Smooth muscle cell of the brain vasculature (primary cell): ENCODE results near the gene TP53RK.

Experiments used
- DNase-seq: peaks from one replicate; pipeline ENCODE4 v3.0.0-alpha.2; 2012; ENCODE audit warnings: low read depth, low spot score

Gene TP53RK

GRCh38 chr20:46708172-46708860, 19.1 kb upstream of the TP53RK start:
- no peak for DNase-seq

- no peak for DNase-seq
Measured at GRCh38 chr20:46706242-46706641, 17.0 kb upstream of the TP53RK start.

DNA sequence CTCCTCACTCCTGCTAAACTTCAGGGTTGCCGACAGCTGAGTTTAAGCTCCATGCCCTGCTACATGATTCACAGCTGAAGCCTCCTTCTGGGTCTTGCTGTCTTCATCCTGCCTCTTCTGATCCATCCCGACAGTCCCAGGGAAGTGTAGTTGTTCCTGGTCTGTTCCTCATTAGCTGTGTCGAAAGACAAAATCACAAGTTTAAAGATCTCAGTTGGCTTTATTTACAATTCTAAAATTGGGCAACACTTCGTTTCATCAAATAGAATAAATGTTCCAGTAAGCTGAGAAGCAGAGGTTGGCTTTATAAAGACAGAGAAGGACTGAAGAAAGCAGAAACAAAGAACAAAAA, 16.1 kb upstream of the TP53RK start:
- DNase-seq, result no peak

DNA sequence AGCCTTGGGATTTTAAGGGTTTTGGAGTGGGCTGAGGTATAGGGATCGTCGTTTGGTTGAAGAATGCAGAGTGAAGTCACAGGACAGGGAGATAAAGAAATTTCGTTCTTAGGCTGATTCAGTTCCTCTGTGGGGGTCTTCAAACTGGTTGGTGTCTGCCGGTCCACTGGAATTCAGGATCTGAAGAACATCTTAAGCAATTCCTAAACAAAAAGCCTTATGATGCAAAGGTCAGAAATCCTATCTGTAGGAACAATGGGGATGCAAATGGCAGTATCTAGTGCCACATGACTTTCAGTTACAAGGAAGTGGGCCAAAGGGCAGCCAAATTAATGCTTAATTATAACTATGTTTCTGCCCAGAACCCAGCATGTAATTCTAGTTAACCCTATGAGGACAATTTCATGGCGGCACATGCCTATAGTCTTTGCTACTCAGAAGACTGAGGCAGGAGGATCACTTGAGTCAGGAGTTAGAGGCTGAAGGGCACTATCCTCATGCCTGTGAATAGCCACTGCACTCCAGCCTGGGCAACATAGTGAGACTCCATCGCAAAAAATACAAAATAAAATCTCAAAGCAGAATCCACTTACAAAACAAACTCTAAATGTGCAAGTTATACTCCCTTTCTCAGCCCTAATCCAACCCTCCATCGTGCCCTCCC, 15.6 kb upstream of the TP53RK start:
- no peak for DNase-seq

DNA sequence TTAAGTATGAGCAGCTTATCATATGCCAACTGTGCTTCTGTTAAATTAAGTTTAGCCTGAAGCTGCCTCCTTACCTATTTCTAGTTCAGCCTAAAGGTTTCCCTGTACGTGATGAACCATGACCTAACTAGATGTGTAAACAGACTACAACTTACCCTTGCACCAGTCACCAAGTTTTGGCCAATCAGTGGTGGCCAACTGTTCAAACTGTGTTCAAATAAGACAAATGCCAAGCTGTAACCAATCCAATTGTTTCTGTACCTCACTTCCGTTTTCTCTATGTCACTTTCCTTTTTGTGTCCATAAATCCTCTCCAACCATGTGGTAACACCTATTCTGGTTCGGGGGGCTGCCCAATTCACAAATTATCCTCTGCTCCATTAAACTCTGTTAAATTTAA, 14.2 kb upstream of the TP53RK start:
- DNase-seq, result no peak

DNA sequence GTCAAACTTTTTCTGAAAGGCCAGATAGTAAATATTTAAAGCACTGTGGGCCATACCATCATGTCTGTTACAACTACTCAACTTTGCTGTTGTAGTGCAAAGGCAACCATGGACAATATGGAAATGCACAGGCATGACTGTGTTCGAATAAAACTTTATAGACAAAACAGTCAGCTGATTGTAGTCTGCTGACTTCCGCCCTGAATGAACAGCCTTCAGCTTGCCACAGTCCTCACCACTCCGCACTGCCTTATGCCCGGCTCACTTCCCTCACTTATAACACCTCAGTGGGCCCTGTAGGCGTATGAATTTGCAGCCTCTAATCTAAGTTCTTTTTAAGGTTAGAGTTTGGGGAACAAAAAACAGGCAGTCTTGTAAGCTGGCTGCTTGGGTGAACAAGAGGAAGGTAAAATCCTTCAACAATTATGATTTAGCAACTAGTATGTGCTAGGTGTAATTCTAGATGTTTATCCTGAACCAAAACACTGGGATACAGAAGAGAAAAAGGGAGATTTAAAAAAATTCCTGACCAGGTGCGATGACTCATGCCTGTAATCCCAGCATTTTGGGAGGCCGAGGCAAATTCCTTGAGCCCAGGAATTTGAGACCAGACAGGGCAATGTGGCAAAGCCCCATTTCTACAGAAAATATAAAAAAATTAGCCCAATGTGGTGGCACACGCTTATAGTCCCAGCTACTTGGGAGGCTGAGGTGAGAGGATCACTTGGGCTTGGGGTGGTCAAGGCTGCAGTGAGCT, 13.4 kb upstream of the TP53RK start:
- DNase-seq, result no peak

GRCh38 chr20:46701986-46702385, 12.7 kb upstream of the TP53RK start:
- DNase-seq, result no peak

- DNase-seq, result no peak
Measured at GRCh38 chr20:46701556-46701955, 12.3 kb upstream of the TP53RK start.

GRCh38 chr20:46701057-46701456, 11.8 kb upstream of the TP53RK start:
- DNase-seq, result no peak

GRCh38 chr20:46700481-46700880, 11.2 kb upstream of the TP53RK start:
- no peak for DNase-seq

- DNase-seq, result no peak
Measured at GRCh38 chr20:46699651-46700359, 10.6 kb upstream of the TP53RK start.

GRCh38 chr20:46698788-46699187, 9.5 kb upstream of the TP53RK start:
- DNase-seq, result no peak

DNA sequence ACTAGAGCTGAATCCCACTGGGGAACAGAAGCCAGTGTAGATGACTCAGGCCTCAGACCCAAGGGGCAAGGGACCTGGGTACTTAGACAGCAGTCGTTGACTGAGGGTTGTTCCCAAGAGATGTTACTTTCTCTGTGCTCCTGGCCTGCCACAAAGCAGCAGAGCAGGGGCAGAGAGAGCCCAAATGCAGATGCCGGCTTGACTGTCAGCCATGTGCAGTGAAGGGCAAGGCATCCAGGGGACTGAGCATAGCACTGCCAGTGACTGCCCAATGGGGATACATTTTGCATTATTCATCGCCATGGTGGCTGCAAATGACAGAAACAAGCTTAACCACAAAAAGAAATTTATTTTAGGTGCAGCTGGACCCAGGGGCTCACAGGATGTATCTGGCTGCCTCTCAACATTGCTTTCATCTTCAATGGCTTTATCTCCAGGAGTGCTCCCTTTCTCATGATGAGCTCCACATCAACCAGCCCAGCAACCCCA, 7.6 kb upstream of the TP53RK start:
- DNase-seq, result no peak

DNA sequence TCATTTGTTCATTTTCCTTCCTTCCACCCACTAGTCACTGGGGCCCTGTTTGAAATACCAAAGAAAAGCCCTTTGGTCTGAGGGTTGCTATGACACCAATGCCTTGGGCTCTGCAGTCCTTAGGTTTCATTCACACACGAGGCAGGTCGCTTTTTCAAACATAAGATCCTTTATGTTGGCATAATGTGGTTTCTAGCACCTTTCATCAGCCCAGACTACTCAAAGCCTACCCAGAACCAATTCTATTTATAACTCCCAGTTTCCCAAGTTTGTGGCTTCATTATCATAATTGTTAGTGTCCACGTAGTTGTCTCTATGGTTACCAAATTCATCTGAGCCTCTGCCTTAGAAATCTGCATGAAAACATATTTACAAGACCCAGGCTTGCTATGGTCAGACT, 6.6 kb upstream of the TP53RK start:
- no peak for DNase-seq

DNA sequence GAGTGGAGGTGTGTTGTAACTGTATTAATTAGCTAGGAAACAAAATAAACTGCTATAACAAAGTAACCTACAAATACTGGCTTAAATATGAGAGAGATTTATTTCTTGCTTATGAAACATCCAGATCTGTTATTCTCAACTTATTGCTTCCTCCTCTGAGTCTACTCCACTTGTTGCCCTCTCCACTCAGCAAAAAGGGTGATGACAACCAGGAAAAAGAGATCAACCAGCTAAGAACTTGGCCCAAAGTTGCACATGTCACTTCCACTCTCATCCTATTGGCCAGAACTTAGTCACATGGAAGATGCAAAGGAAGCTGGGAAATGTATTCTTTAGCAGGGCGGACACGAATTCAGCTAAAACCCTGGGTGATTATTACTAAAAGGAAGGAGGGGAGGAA, 5.2 kb upstream of the TP53RK start:
- DNase-seq, result no peak

DNA sequence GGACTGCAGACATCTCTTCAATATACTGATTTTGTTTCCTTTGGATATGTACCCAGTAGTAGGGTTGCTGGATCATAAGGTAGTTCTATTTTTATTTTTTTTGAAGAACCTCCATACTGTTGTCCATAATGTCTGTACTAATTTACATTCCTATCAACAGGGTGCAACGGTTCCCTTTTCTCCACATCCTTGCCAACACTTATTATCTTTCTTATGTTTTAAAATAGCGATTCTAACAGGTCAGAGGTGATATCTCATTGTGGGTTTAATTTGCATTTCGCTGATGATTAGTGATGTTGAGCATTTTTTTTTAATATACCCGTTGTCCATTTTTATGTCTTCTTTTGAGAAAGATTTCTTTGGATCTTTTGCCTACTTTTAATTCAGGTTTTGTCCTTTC, 2.0 kb upstream of the TP53RK start:
- no peak for DNase-seq

DNA sequence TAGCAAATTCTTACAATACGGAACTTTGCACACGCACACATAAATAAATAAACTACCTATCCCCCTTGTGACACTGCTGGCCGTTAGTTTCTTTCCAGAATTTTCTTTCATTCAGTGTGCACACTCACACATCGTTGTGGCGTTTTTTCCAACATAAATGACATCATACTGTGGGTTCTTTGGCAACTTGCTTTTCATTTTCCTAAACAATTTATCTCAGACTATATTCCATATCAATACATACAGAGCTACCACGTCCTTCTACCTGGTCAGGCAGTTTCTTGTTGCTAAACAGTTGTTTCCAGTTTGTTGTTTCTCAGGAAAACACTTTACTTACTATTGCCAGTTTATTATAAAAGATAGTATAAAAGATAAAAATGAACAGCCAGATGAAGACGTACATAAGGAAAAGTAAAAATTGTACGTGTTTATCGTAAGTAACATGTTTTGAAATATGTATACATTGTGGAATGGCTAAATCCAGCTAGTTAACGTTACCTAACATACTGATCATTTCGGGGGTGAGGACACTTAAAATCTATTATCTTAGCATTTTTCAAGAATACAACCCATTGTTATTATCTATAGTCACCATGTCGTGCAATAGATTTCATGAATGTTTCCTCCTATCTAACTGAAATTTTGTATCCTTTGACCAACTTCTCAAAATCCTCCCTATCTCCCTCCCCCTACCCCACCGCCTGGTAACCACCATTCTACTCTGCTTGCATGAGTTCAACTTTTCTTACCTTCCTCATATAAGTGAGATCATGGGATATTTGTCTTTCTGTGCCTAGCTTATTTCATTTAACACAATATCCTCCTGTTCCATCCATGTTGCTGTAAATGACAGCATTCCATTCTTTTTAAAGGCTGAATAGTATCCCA, 1.2 kb upstream of the TP53RK start:
- DNase-seq, result no peak

GRCh38 chr20:46689754-46690085, 476 bp upstream of the TP53RK start:
- no peak for DNase-seq

- DNase-seq, result no peak
Measured at GRCh38 chr20:46688151-46689081, 828 bp downstream of the TP53RK start.
